ENCODE results near the gene LDAH. TPM values are rescaled to one million over a fixed set of nuclear protein-coding genes. Genes with fewer than 3 reads are reported as not detected.

Gene LDAH
- total RNA-seq, 1 experiment from 2014 or later: 15.2 TPM

- Histone ChIP-seq H3K79me1 (ENCODE audit: insufficient read depth, low read depth, low read length, poor library complexity, severe bottlenecking) (no peaks in the 10 kb centered on the region), H3K4me1 (ENCODE audit: insufficient read depth, low read length) (no peaks in the 10 kb centered on the region), H3K4me2 (ENCODE audit: insufficient read depth, insufficient read length, low read length) (no peak overlapping the region), H4K5ac (ENCODE audit: insufficient read length, low read depth, low read length) (no peak overlapping the region), H3K23ac (ENCODE audit: insufficient read length, low read depth, low read length) (no peak overlapping the region), H2BK120ac (ENCODE audit: low read depth, low read length, poor library complexity, severe bottlenecking) (no peak overlapping the region), H3K4ac (ENCODE audit: low read depth, low read length) (no peak overlapping the region), H4K8ac (replicated peaks; ENCODE audit: insufficient read length, low read depth, low read length) (no peak overlapping the region), H3T11ph (ENCODE audit: low read length) (no peak overlapping the region), H2AFZ (ENCODE audit: low read length) (no peak overlapping the region), H3K9ac (ENCODE audit: extremely low read depth, insufficient read length, low read length) (no peak overlapping the region), H3K27ac (ENCODE audit: insufficient read length, low read depth, low read length) (no peak overlapping the region), H2BK5ac (ENCODE audit: insufficient read length, low read length) (no peak overlapping the region), H3K18ac (ENCODE audit: insufficient read length, low read depth, low read length) (no peak overlapping the region), H2AK5ac (ENCODE audit: insufficient read length, low read length) (no peak overlapping the region), H3K79me2 (ENCODE audit: insufficient read depth, low read length) (no peaks in the 10 kb centered on the region), H2BK12ac (ENCODE audit: insufficient read length, low read depth, low read length) (no peak overlapping the region), H3K56ac (ENCODE audit: insufficient read length, low read depth, low read length) (no peak overlapping the region), H3K27me3 (ENCODE audit: insufficient read depth, low read length) (no peaks in the 10 kb centered on the region), H3K14ac (ENCODE audit: insufficient read depth, low read length) (no peak overlapping the region), H2BK15ac (ENCODE audit: low read depth, low read length) (no peak overlapping the region), H4K20me1 (ENCODE audit: control insufficient read depth, insufficient read depth, insufficient read length) (no peaks in the 10 kb centered on the region), H3K9me3 (ENCODE audit: control insufficient read depth, low read depth, low read length) (no peaks in the 10 kb centered on the region), H3K23me2 (ENCODE audit: insufficient read length, low read depth, low read length, poor library complexity, severe bottlenecking) (no peaks in the 10 kb centered on the region), H2BK20ac (ENCODE audit: low read depth, low read length, poor library complexity, severe bottlenecking) (no peak overlapping the region), H4K91ac (ENCODE audit: insufficient read length, low read depth, low read length) (no peak overlapping the region)
- no peak for DNase-seq
- Mint-ChIP-seq H3K9me3 (peaks cover 0 to 3% of the 10 kb centered on the region in 2 experiments; a peak in 1 of 5 replicates), H3K27me3 (ENCODE audit: low read depth) (peaks cover 11% of the 10 kb centered on the region), H3K36me3 (ENCODE audit: insufficient read depth in 1 of 3, low read depth in 3 of 3) (no peaks in the 10 kb centered on the region), H3K4me1 (no peaks in the 10 kb centered on the region), H3K4me3 (no peak overlapping the region), H3K27ac (no peak overlapping the region)
- TF ChIP-seq CTCF (conservative IDR thresholded peaks at IDR 0.05): no peak
- WGBS (ENCODE audit: extremely low coverage, insufficient read length, low lambda C conversion rate): no CpG with 5 or more reads among the region's 3 CpGs
Observed at GRCh38 chr2:20852670-20853069, 29.8 kb upstream of the LDAH start.
